HepG2 (cell line): ENCODE data around the gene RPL41. TPM values are rescaled to one million over a fixed set of nuclear protein-coding genes. Genes with fewer than 3 reads are reported as not detected.

Source experiments
- ARNTL ChIP-seq: sonication (generic); formaldehyde crosslinking; IDR thresholded peaks from 2 replicates; pipeline ENCODE4 v1.4.0; 2020; ENCODE audit warnings: mild to moderate bottlenecking, missing genetic modification reagents
- ATF3 ChIP-seq: sonication (generic); formaldehyde crosslinking; IDR thresholded peaks from 2 replicates; pipeline ENCODE4 v1.4.0; 2020; ENCODE audit warnings: missing genetic modification reagents
- E2F2 ChIP-seq: sonication (generic); formaldehyde crosslinking; IDR thresholded peaks from 2 replicates; pipeline ENCODE4 v1.4.0; 2020; ENCODE audit warnings: missing genetic modification reagents, borderline replicate concordance
- ELF3 ChIP-seq: IDR thresholded peaks from 2 replicates; pipeline ENCODE4 v1.6.1; 2016; ENCODE audit warnings: missing genetic modification reagents, missing compliant biosample characterization
- GFI1 ChIP-seq: sonication (generic); formaldehyde crosslinking; IDR thresholded peaks from 2 replicates; pipeline ENCODE4 v1.5.0; 2020; ENCODE audit warnings: missing genetic modification reagents, mild to moderate bottlenecking, borderline replicate concordance
- GPN1 ChIP-seq: sonication (generic); formaldehyde crosslinking; IDR thresholded peaks from 2 replicates; pipeline ENCODE4 v1.5.1; 2020; ENCODE audit warnings: missing genetic modification reagents, borderline replicate concordance
- JUN ChIP-seq: sonication (generic); formaldehyde crosslinking; IDR thresholded peaks from 2 replicates; pipeline ENCODE4 v1.4.0; 2020; ENCODE audit warnings: mild to moderate bottlenecking, missing genetic modification reagents
- KDM5B ChIP-seq: sonication (generic); formaldehyde crosslinking; IDR thresholded peaks from 2 replicates; pipeline ENCODE4 v1.4.0; 2020; ENCODE audit warnings: missing genetic modification reagents, mild to moderate bottlenecking, borderline replicate concordance
- KLF11 ChIP-seq: IDR thresholded peaks from 2 replicates; pipeline ENCODE4 v1.6.1; 2016; ENCODE audit warnings: missing compliant biosample characterization
- MED13 ChIP-seq: sonication (generic); formaldehyde crosslinking; IDR thresholded peaks from 2 replicates; pipeline ENCODE4 v1.5.0; 2020; ENCODE audit warnings: missing genetic modification reagents
- MYC ChIP-seq: sonication (generic); formaldehyde crosslinking; IDR thresholded peaks from 2 replicates; pipeline ENCODE4 v1.9.0; 2021; ENCODE audit warnings: missing genetic modification reagents, borderline replicate concordance
- NFKBIZ ChIP-seq: IDR thresholded peaks from 2 replicates; pipeline ENCODE4 v1.6.1; 2018; ENCODE audit warnings: missing genetic modification reagents, missing compliant biosample characterization
- STAT6 ChIP-seq: sonication (generic); formaldehyde crosslinking; IDR thresholded peaks from 2 replicates; pipeline ENCODE4 v1.4.0; 2020; ENCODE audit warnings: missing genetic modification reagents, mild to moderate bottlenecking, borderline replicate concordance
- TCF12 ChIP-seq, 2 experiments: fragments of 450-650 bp in 1 of 2; sonication (generic) in 1 of 2; formaldehyde crosslinking in 1 of 2; IDR thresholded peaks; 2 replicates each; pipeline versions ENCODE4 v1.6.1 to v1.8.0; 2017 to 2022; ENCODE audit warnings: antibody characterized with exemption in 1 of 2, mild to moderate bottlenecking in 1 of 2, missing genetic modification reagents in 1 of 2, moderate library complexity in 1 of 2
- YEATS2 ChIP-seq: sonication (generic); formaldehyde crosslinking; IDR thresholded peaks from 2 replicates; pipeline ENCODE4 v1.4.0; 2020; ENCODE audit warnings: missing genetic modification reagents, borderline replicate concordance
- YY1 ChIP-seq: IDR thresholded peaks from 2 replicates; pipeline ENCODE4 v1.6.1; 2011; ENCODE audit warnings: low read length, low read depth, moderate library complexity, mild to moderate bottlenecking; ENCODE audit not compliant: insufficient read depth, insufficient replicate concordance
- ZNF432 ChIP-seq: sonication (generic); formaldehyde crosslinking; IDR thresholded peaks from 2 replicates; pipeline ENCODE4 v1.5.0; 2020; ENCODE audit warnings: missing genetic modification reagents, mild to moderate bottlenecking, borderline replicate concordance
- ZNF773 ChIP-seq: sonication (generic); formaldehyde crosslinking; IDR thresholded peaks from 2 replicates; pipeline ENCODE4 v1.4.0; 2020; ENCODE audit warnings: missing genetic modification reagents, borderline replicate concordance
- ZNF883 ChIP-seq: sonication (generic); formaldehyde crosslinking; IDR thresholded peaks from 2 replicates; pipeline ENCODE4 v1.5.1; 2020; ENCODE audit warnings: mild to moderate bottlenecking, missing genetic modification reagents; ENCODE audit errors: not compliant biosample characterization
- ZSCAN29 ChIP-seq: sonication (generic); formaldehyde crosslinking; conservative IDR thresholded peaks from 2 replicates; pipeline ENCODE4 v1.4.0; 2020; ENCODE audit warnings: mild to moderate bottlenecking, missing genetic modification reagents
- polyA plus RNA-seq, 8 experiments: library from polyadenylated mRNA; depleted of rRNA in 3 of 8; stranded (reverse) in 7 of 8; unstranded in 1 of 8; fragments of >200 nt; fragmentation: Illumina TruSeq in 4 of 8; extraction: Trizol in 4 of 8; gene quantifications; 2 replicates each; pipeline versions ENCODE4 v1.2.1 to v1.2.3, GENCODE V29; 2011 to 2016; ENCODE audit warnings: low read depth in 4 of 8, missing spikeins in 1 of 8, mixed read lengths in 1 of 8; ENCODE audit not compliant: insufficient read depth in 1 of 8
- total RNA-seq, 5 experiments: library from RNA; depleted of rRNA; stranded (reverse); fragments of >200 nt; fragmentation: Illumina TruSeq; extraction: Trizol; gene quantifications; 2 replicates each; pipeline ENCODE4 v1.2.3, GENCODE V29; 2016; ENCODE audit warnings: low read depth in 1 of 5
- TF ChIP-seq, protein P1 (sequence below): sonication (generic); formaldehyde crosslinking; IDR thresholded peaks from 2 replicates; pipeline ENCODE4 v1.8.0; 2022; ENCODE audit warnings: missing genetic modification reagents, mild to moderate bottlenecking, moderate library complexity, borderline replicate concordance

The RPL41 gene
- total and polyA plus RNA-seq, 2 of the 13 experiments (the other 11 are each of a cell fraction or from before 2014, with no cell fraction given): 4,012 to 7,670 TPM

DNA sequence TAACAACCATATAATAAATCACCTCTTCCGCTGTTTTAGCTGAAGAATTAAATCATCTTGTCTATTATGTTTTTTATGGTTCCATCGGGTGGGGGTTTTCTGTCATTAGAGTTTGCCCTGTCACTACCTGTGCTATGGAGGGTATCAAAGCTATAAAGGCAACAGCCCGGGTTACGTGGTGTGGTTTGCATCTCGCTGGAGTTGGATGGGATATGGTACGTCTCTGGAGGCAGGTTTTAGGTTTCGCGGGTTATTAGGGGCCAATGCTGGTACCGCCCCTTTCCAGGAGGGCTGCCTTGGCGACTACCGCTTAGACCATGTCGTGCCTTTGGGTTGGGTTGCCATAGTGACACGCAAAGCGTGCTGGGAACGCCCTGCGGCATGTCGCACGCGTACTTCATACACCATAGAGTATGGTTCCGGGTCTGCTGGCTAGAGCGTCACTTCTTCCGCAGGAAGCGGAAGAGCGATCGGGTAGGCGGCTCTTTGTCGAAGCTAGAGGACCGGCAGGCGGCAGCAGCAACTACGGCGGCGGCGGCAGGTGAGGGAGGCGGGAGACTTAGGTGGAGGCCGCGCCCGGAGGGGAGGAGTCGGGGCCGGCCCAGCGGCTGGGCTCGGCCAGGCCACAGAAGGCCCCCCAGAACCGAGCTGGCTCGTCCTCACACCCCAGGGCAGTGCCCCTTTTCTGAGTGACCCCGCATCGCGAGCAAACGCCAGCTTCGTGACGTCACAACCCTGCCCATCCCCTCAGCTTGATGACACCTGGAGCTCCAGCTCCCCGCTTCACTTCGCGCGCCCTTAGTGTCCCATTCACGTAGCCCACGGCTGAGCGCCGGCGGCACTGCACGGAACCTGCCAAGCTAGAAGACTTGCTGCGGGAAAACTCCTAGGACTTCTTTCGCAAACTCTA, 1.6 kb downstream of the RPL41 start, which contains the start of gene ZC3H10 (continued):
- TF ChIP-seq MED13 (CRISPR knock-in tag) (peak; percentile 69; the same call in 1 of the 2 replicates), ZNF773 (CRISPR knock-in tag) (no peak), ZSCAN29 (CRISPR knock-in tag) (no peak), E2F2 (CRISPR knock-in tag) (0 out of 2 replicates have a peak, but pooled peaks have one; percentile 43), GPN1 (no peak), TCF12 (IDR thresholded peaks at IDR 0.05) (no peak), TCF12 (CRISPR knock-in tag; IDR thresholded peaks at IDR 0.05) (peak; percentile 38; the same call in 1 of the 2 replicates), ZNF883 (CRISPR knock-in tag) (peak; percentile 66), ELF3 (peak; percentile 92), YY1 (peak; percentile 81), ARNTL (CRISPR knock-in tag) (peak; percentile 63; the same call in 1 of the 2 replicates), KLF11 (no peak), NFKBIZ (CRISPR knock-in tag) (no peak), ATF3 (CRISPR knock-in tag) (no peak), MYC (peak; percentile 93), KDM5B (CRISPR knock-in tag) (no peak; the same call in 1 of the 2 replicates), GFI1 (CRISPR knock-in tag) (no peak), JUN (no peak), ZNF432 (CRISPR knock-in tag) (no peak), YEATS2 (peak; percentile 99), STAT6 (peak; percentile 77; the same call in 1 of the 2 replicates)
- TF ChIP-seq, protein P1, sequence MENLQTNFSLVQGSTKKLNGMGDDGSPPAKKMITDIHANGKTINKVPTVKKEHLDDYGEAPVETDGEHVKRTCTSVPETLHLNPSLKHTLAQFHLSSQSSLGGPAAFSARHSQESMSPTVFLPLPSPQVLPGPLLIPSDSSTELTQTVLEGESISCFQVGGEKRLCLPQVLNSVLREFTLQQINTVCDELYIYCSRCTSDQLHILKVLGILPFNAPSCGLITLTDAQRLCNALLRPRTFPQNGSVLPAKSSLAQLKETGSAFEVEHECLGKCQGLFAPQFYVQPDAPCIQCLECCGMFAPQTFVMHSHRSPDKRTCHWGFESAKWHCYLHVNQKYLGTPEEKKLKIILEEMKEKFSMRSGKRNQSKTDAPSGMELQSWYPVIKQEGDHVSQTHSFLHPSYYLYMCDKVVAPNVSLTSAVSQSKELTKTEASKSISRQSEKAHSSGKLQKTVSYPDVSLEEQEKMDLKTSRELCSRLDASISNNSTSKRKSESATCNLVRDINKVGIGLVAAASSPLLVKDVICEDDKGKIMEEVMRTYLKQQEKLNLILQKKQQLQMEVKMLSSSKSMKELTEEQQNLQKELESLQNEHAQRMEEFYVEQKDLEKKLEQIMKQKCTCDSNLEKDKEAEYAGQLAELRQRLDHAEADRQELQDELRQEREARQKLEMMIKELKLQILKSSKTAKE (CRISPR knock-in tag): 0 out of 2 replicates have a peak, but pooled peaks have one; percentile 44
